Measurements from ENCODE around the gene DYNLRB1. TPM values are rescaled to one million over a fixed set of nuclear protein-coding genes. Genes with fewer than 3 reads are reported as not detected.

Gene DYNLRB1
- total RNA-seq, 1 donor from 2014 or later = 135 TPM

DNA sequence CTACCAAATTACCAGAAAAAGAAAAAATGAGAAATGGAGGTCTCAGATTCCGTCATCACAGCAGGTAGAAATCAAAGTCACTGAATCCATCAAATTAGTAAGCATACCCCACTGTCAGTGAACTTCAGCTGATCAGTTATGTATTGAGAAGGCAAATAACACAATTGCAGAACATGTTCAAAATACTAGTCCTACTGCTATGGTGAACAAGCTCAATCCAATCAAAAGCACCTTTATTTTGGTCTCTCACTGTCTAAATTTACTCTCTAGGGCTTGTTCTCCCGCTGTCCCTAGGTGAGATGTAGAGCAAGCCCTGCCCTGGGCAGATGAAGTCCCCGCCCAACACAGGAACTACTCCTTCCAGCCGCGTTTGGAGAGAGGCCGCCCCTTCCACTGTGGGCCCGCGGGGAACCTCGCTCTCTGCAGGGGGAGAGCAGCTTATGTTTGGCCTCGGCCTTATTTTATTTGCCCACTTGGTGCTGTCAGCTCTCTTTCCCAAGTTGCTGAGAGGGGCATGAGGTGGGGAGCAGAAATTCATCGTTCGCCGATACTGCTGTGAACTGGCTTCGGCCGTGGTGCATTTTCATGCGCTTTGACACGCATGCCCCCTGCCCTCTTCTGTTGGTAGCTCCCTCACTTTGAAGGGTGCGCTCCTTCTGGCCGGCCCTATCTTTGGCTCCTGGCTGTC is 28.0 kb downstream of the DYNLRB1 start:
- Histone ChIP-seq H3K27me3 (no peaks in the 10 kb centered on the region), H3K27ac (no peak overlapping the region), H3K4me1 (peaks cover 10% of the 10 kb centered on the region), H3K4me3 (peak overlapping the region; percentile 3 to 22), H3K9me3 (no peaks in the 10 kb centered on the region), H3K36me3 (peaks cover 0 to 14% of the 10 kb centered on the region in 2 donors)
- no peak for TF ChIP-seq POLR2AphosphoS5 (IDR thresholded peaks at IDR 0.05; ENCODE audit: insufficient read depth in 1 of 2, low read depth in 1 of 2)
- no peak for DNase-seq (ENCODE audit: extremely low spot score in 2 of 2)
- intact Hi-C loops (cut with DNase I) = no loop called here

DNA sequence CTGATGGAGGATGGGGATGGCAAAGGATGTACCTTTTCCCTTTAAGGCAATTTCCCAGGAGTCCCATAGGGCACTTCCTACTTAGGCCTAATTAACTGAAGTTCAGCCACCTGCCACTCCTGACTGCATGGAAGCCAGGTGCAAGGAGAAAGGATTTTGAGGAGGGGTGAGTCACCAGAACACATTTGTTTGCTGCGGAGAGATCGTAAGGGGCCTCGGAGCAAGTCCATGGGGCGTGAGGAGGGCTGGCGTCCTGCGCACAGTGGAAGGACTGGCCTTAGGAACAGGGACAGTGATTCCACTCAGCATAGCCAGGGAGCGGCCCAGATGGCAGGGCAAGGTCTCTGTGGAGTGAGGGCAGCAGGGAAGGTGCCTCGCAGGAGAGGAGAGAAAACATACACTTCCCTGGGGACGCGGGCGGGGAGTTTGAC is 30.5 kb downstream of the DYNLRB1 start:
- peaks cover 10% of the 10 kb centered on the region for H3K4me1 ChIP-seq
- intact Hi-C loops (cut with DNase I) = no loop called here
- H3K27me3 ChIP-seq = no peaks in the 10 kb centered on the region
- no peaks in the 10 kb centered on the region for H3K36me3 ChIP-seq
- H3K4me3 ChIP-seq = no peak overlapping the region
- TF ChIP-seq, protein P1, sequence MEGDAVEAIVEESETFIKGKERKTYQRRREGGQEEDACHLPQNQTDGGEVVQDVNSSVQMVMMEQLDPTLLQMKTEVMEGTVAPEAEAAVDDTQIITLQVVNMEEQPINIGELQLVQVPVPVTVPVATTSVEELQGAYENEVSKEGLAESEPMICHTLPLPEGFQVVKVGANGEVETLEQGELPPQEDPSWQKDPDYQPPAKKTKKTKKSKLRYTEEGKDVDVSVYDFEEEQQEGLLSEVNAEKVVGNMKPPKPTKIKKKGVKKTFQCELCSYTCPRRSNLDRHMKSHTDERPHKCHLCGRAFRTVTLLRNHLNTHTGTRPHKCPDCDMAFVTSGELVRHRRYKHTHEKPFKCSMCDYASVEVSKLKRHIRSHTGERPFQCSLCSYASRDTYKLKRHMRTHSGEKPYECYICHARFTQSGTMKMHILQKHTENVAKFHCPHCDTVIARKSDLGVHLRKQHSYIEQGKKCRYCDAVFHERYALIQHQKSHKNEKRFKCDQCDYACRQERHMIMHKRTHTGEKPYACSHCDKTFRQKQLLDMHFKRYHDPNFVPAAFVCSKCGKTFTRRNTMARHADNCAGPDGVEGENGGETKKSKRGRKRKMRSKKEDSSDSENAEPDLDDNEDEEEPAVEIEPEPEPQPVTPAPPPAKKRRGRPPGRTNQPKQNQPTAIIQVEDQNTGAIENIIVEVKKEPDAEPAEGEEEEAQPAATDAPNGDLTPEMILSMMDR (IDR thresholded peaks at IDR 0.05) = no peak
- no peak for TF ChIP-seq POLR2A (IDR thresholded peaks at IDR 0.05)
- DNase-seq (ENCODE audit: extremely low spot score in 2 of 2) = no peak
- no peaks in the 10 kb centered on the region for H3K9me3 ChIP-seq
- H3K27ac ChIP-seq = no peak overlapping the region

DNA sequence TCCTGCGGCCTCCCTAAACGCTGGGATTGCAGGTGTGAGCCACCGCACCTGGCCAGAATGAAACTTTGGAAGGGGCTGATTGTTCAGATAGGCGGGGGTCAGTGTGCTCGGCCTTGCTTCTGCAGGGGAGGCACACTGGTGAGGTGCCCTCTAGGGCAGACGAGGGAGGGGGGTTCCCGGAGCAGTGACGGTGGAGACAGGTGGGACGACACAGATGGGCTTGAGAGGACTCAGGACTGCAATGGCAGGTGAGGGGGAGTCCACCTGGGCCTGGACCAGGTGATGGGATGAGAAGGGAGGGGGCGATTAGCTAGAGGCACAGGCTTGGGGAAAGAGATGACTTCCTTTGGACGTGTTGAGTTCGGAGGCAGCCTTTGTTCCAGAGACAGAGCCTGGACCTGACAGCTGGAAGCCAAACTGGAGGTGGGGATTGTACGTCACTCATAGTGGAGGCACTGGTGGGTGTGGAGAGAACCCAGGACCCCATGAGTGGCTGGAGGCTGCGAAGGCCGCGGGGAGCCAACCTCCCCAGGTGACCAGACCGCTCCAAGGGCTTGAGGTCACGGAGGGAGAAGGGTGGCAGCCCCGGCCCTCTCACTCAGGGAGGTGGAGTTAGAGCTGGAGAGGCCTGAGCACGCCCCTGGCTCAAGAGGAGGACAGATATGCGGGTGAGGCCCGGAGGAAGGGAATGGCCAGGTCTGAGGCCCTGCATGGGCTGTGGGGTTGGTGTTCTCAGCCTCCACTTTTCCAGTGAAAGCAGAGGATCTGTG is 31.8 kb downstream of the DYNLRB1 start:
- H3K4me1 ChIP-seq = peaks cover 10% of the 10 kb centered on the region
- H3K36me3 ChIP-seq = no peaks in the 10 kb centered on the region
- no peak overlapping the region for H3K27ac ChIP-seq
- TF ChIP-seq POLR2A (IDR thresholded peaks at IDR 0.05) (no peak), POLR2AphosphoS5 (IDR thresholded peaks at IDR 0.05; ENCODE audit: insufficient read depth in 1 of 2, low read depth in 1 of 2) (no peak)
- TF ChIP-seq, protein P1 (IDR thresholded peaks at IDR 0.05) = no peak
- no peak overlapping the region for H3K4me3 ChIP-seq
- H3K9me3 ChIP-seq = no peaks in the 10 kb centered on the region
- no peak for DNase-seq (ENCODE audit: extremely low spot score in 2 of 2)
- no peaks in the 10 kb centered on the region for H3K27me3 ChIP-seq
- intact Hi-C loops (cut with DNase I) = no loop called here

DNA sequence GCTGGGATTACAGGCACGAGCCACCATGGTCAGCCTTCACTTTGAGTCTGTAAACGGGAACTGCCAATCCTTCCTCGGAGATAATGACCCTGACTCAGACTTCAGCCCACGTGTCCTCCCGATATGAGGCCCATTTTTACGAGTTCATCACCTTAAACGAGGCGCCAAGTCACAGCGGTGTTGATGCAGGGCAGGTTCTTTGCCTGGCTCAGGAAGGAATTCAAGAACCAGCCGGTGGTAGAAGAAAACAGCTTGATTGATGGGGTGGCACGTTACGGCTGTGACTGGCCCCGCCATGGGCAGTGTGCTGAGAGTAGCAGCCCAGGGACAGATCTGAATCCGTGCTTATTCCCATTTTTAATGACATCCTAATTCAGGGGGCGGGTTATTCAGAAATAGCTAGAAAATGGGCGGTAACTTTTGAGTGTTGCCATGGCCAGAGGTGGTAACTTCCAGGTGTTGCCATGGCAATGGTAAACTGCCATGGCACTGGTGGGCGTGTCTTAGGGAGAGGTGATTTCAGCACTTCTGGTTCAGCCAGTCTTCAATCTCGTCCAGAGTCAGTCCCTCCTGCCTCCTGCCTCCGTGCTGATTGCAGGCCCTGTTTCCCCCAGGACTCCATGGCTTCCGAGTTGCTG is 33.2 kb downstream of the DYNLRB1 start:
- no peaks in the 10 kb centered on the region for H3K36me3 ChIP-seq
- no peak for TF ChIP-seq POLR2A (IDR thresholded peaks at IDR 0.05)
- TF ChIP-seq, protein P1 (IDR thresholded peaks at IDR 0.05) = no peak
- TF ChIP-seq POLR2AphosphoS5 (IDR thresholded peaks at IDR 0.05; ENCODE audit: insufficient read depth in 1 of 2, low read depth in 1 of 2) = no peak
- intact Hi-C loops (cut with DNase I) = no loop called here
- peaks cover 6% of the 10 kb centered on the region for H3K4me1 ChIP-seq
- H3K27me3 ChIP-seq = no peaks in the 10 kb centered on the region
- H3K4me3 ChIP-seq = no peak overlapping the region
- no peak for DNase-seq (ENCODE audit: extremely low spot score in 2 of 2)
- H3K27ac ChIP-seq = no peak overlapping the region
- no peaks in the 10 kb centered on the region for H3K9me3 ChIP-seq

DNA sequence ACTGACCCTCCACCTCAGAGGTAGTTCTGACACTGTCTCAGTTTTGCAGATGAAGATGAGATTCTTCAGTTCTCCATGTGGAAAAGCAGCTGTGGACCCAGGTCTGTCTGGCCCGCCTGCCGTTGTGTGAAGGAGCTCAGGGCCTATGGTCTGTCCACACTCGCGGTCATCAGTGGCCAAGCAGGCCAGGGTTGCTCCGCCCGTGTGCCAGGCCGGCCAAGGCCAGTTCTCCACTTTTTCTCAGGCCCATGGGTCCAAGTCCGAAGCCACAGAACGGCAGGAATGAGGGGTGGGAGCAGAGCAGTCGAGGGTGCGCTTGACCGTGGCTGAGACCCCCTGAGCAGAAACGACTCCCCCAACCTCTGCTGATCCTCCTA is 33.7 kb downstream of the DYNLRB1 start:
- H3K9me3 ChIP-seq = no peaks in the 10 kb centered on the region
- TF ChIP-seq POLR2A (IDR thresholded peaks at IDR 0.05) = no peak
- no peak for TF ChIP-seq POLR2AphosphoS5 (IDR thresholded peaks at IDR 0.05; ENCODE audit: insufficient read depth in 1 of 2, low read depth in 1 of 2)
- no peak overlapping the region for H3K4me3 ChIP-seq
- H3K4me1 ChIP-seq = peaks cover 1% of the 10 kb centered on the region
- no peaks in the 10 kb centered on the region for H3K27me3 ChIP-seq
- DNase-seq (ENCODE audit: extremely low spot score in 2 of 2) = no peak
- H3K27ac ChIP-seq = no peak overlapping the region
- H3K36me3 ChIP-seq = no peaks in the 10 kb centered on the region
- intact Hi-C loops (cut with DNase I) = no loop called here

All from vagina (tissue), 2 donors.